Testis (tissue), 2 donors: ENCODE measurements around the gene ZNF397.

Experiments used
- POLR2A ChIP-seq: fragments of 450-650 bp; IDR thresholded peaks from one replicate; pipeline ENCODE4 v1.6.1; 2017; ENCODE audit warnings: antibody characterized with exemption, mild to moderate bottlenecking, moderate library complexity
- TF ChIP-seq, protein P1 (sequence below), 3 experiments: fragments of 450-650 bp in 2 of 3; fragments of 200-600 bp in 1 of 3; sonication (generic) in 1 of 3; IDR thresholded peaks; one replicate each; pipeline ENCODE4 v1.5.1; 2016 to 2019; ENCODE audit warnings: antibody characterized with exemption in 3 of 3, mild to moderate bottlenecking in 2 of 3, moderate library complexity in 1 of 3

DNA sequence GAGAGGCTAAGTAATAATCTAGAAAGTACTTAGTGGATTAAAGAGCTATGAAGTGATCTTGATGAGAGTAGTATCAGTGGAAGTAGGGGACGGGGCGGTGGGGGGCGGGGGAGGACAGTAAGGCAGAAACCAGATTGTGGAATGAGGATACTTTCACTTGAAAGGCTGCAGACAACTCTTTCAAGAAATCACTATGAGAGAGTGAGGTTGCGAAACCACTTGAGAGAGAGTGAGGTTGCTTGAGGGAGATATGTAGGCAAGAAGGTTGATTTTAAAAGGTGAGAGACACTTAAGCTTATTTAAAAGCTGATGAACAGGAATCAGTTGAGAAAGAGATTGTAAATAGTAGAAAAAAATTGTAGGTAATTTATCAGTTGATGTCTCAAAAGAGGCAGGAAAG is 3.8 kb downstream of the ZNF397 start:
- TF ChIP-seq, protein P1, sequence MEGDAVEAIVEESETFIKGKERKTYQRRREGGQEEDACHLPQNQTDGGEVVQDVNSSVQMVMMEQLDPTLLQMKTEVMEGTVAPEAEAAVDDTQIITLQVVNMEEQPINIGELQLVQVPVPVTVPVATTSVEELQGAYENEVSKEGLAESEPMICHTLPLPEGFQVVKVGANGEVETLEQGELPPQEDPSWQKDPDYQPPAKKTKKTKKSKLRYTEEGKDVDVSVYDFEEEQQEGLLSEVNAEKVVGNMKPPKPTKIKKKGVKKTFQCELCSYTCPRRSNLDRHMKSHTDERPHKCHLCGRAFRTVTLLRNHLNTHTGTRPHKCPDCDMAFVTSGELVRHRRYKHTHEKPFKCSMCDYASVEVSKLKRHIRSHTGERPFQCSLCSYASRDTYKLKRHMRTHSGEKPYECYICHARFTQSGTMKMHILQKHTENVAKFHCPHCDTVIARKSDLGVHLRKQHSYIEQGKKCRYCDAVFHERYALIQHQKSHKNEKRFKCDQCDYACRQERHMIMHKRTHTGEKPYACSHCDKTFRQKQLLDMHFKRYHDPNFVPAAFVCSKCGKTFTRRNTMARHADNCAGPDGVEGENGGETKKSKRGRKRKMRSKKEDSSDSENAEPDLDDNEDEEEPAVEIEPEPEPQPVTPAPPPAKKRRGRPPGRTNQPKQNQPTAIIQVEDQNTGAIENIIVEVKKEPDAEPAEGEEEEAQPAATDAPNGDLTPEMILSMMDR (IDR thresholded peaks at IDR 0.05) = no peak
- no peak for TF ChIP-seq POLR2A
